A549 (cell line): Measurements from ENCODE around the gene RPL5. TPM values are rescaled to one million over a fixed set of nuclear protein-coding genes. Genes with fewer than 3 reads are reported as not detected.

ENCODE experiments used
- ATAC-seq, 2 experiments: fragments of 200-7000 bp in 1 of 2; fragments of >200 bp in 1 of 2; cut with Nextera tagmentation in 1 of 2; cut with Tn5 transposase in 1 of 2; 3 replicates each; pipeline versions ENCODE4 v1.8.0 to v1.9.1; 2018 to 2020; ENCODE audit warnings: mild to moderate bottlenecking in 1 of 2, moderate library complexity in 1 of 2
- CTCF ChIA-PET: fragments of 300-600 bp; sonication (Branson Sonifier 250); formaldehyde crosslinking; extraction: SDS; loops from one replicate; lab custom pipeline; 2021; ENCODE audit warnings: antibody characterized with exemption, inconsistent platforms; lab: Yijun Ruan, JAX
- POLR2A ChIA-PET: fragments of 350-600 bp; formaldehyde crosslinking; extraction: SDS; loops from one replicate; lab custom pipeline; 2021; ENCODE audit warnings: antibody characterized with exemption, inconsistent platforms; lab: Yijun Ruan, JAX
- DNase-seq, 2 experiments: peaks; one replicate each; pipeline versions ENCODE4 v3.0.0 to v3.0.0-alpha.2; 2011 to 2016; ENCODE audit warnings: low read depth in 1 of 2, low spot score in 1 of 2
- FAIRE-seq: peaks from 2 replicates; lab custom pipeline; 2011; peaks lifted over from hg19 to GRCh38; lab: Jason Lieb, UNC
- H3K27ac ChIP-seq, 2 experiments: fragments of >200 bp; sonication (Bioruptor Twin); formaldehyde crosslinking; 3 replicates each; pipeline ENCODE4 v1.5.1; 2016 to 2017
- H3K4me1 ChIP-seq: fragments of >200 bp; sonication (Bioruptor Twin); formaldehyde crosslinking; 3 replicates; pipeline ENCODE4 v1.6.1; 2016
- H3K4me2 ChIP-seq: fragments of >200 bp; sonication (Bioruptor Twin); formaldehyde crosslinking; 3 replicates; pipeline ENCODE4 v1.6.1; 2016
- H3K4me3 ChIP-seq: fragments of >200 bp; sonication (Bioruptor Twin); formaldehyde crosslinking; 3 replicates; pipeline ENCODE4 v1.5.1; 2016
- H3K9me3 ChIP-seq: fragments of >200 bp; sonication (Bioruptor Twin); formaldehyde crosslinking; 3 replicates; pipeline ENCODE4 v1.6.1; 2016
- HDAC2 ChIP-seq: fragments of 200-600 bp; sonication (generic); IDR thresholded peaks from 2 replicates; pipeline ENCODE4 v1.6.1; 2016
- HEYL ChIP-seq: fragments of 250-450 bp; sonication (Bioruptor Pico); IDR thresholded peaks from 2 replicates; pipeline ENCODE4 v1.8.0; 2021; ENCODE audit warnings: mild to moderate bottlenecking, moderate library complexity
- HOXB13 ChIP-seq: fragments of 250-450 bp; sonication (Bioruptor Pico); IDR thresholded peaks from 2 replicates; pipeline ENCODE4 v1.5.0; 2020; ENCODE audit warnings: low read depth, mild to moderate bottlenecking, moderate library complexity
- HOXB5 ChIP-seq: fragments of 250-450 bp; sonication (Bioruptor Pico); IDR thresholded peaks from 2 replicates; pipeline ENCODE4 v1.5.0; 2020; ENCODE audit warnings: mild to moderate bottlenecking, moderate library complexity
- JUN ChIP-seq, 2 experiments: fragments of >200 bp; sonication (Bioruptor Twin); formaldehyde crosslinking; IDR thresholded peaks; 2 replicates in 1 of 2; 3 replicates in 1 of 2; pipeline ENCODE4 v1.6.1; 2016 to 2017
- JUNB ChIP-seq: fragments of >200 bp; sonication (Bioruptor Twin); formaldehyde crosslinking; IDR thresholded peaks from 2 replicates; pipeline ENCODE4 v1.6.1; 2016
- KDM5A ChIP-seq: fragments of 200-600 bp; sonication (generic); IDR thresholded peaks from 2 replicates; pipeline ENCODE4 v1.6.1; 2016; ENCODE audit warnings: antibody characterized with exemption, mild to moderate bottlenecking
- MAZ ChIP-seq: fragments of 150-350 bp; IDR thresholded peaks from 2 replicates; pipeline ENCODE4 v1.6.1; 2014; ENCODE audit warnings: antibody characterized with exemption, low read depth, low read length, borderline replicate concordance
- MYC ChIP-seq: IDR thresholded peaks from 2 replicates; pipeline ENCODE4 v1.6.1; 2012; ENCODE audit warnings: mild to moderate bottlenecking, inconsistent platforms, low read length, improper control_type of control experiment, borderline replicate concordance
- NPAS2 ChIP-seq: fragments of 250-450 bp; sonication (Bioruptor Pico); IDR thresholded peaks from 2 replicates; pipeline ENCODE4 v1.8.0; 2022; ENCODE audit warnings: mild to moderate bottlenecking, moderate library complexity, borderline replicate concordance
- PBX3 ChIP-seq: IDR thresholded peaks from 2 replicates; pipeline ENCODE4 v1.6.1; 2012
- PHF8 ChIP-seq: fragments of 200-600 bp; sonication (generic); IDR thresholded peaks from 2 replicates; pipeline ENCODE4 v1.6.1; 2016; ENCODE audit warnings: low read depth, mild to moderate bottlenecking, antibody characterized with exemption, moderate library complexity, borderline replicate concordance
- POLR2A ChIP-seq: IDR thresholded peaks from 2 replicates; pipeline ENCODE4 v1.6.1; 2012; ENCODE audit warnings: mild to moderate bottlenecking, low read length
- RARB ChIP-seq: fragments of 250-450 bp; sonication (Bioruptor Pico); IDR thresholded peaks from 2 replicates; pipeline ENCODE4 v1.8.0; 2021; ENCODE audit warnings: mild to moderate bottlenecking, moderate library complexity
- RCOR1 ChIP-seq: fragments of 150-350 bp; IDR thresholded peaks from 2 replicates; pipeline ENCODE4 v1.6.1; 2014; ENCODE audit warnings: antibody characterized with exemption, low read length, low read depth
- TFCP2L1 ChIP-seq: fragments of 250-450 bp; sonication (Bioruptor Pico); IDR thresholded peaks from 2 replicates; pipeline ENCODE4 v1.5.0; 2021; ENCODE audit warnings: mild to moderate bottlenecking
- TP53 ChIP-seq: fragments of 250-450 bp; sonication (Bioruptor Pico); IDR thresholded peaks from 2 replicates; pipeline ENCODE4 v1.5.0; 2021; ENCODE audit warnings: mild to moderate bottlenecking, moderate library complexity
- ZSCAN20 ChIP-seq: fragments of 250-450 bp; sonication (Bioruptor Pico); IDR thresholded peaks from 2 replicates; pipeline ENCODE4 v1.8.0; 2022; ENCODE audit warnings: mild to moderate bottlenecking, moderate library complexity
- WGBS: methylation state at CpG from one replicate; pipeline ENCODE4 v1.1.6; 2017; ENCODE audit errors: missing lambda C conversion rate; 5-methylcytosine and 5-hydroxymethylcytosine counted together
- polyA plus RNA-seq, 4 experiments: library from polyadenylated mRNA; depleted of rRNA in 3 of 4; stranded (reverse); fragments of >200 nt; fragmentation: RNase III in 1 of 4; extraction: RNeasy Plus Mini Kit Qiagen cat#74134 plus additional on column Dnase treatment in 1 of 4; gene quantifications; 2 replicates in 3 of 4; 3 replicates in 1 of 4; pipeline ENCODE4 v1.2.3, GENCODE V29; 2011 to 2017
- TF ChIP-seq, protein P1 (sequence below): IDR thresholded peaks from 2 replicates; pipeline ENCODE4 v1.6.1; 2012
- TF ChIP-seq, protein P2 (sequence below): fragments of 250-450 bp; sonication (Bioruptor Pico); IDR thresholded peaks from 2 replicates; pipeline ENCODE4 v1.5.0; 2020; ENCODE audit warnings: low read depth, mild to moderate bottlenecking, moderate library complexity
- TF ChIP-seq, protein P3 (sequence below): IDR thresholded peaks from 2 replicates; pipeline ENCODE4 v1.6.1; 2012; ENCODE audit warnings: low read depth, borderline replicate concordance
- TF ChIP-seq, protein P4 (sequence below): fragments of 450-650 bp; IDR thresholded peaks from 2 replicates; pipeline ENCODE4 v1.6.1; 2014; ENCODE audit warnings: antibody characterized with exemption

Gene RPL5
- polyA plus RNA-seq, 2 of the 4 experiments (the other 2 are of a cell fraction) = 1,222 to 2,015 TPM

- POLR2A ChIA-PET = interaction anchor here (0.7 to 2.7 kb wide), 4 partner anchors 20 to 48 kb away, joined by 4 to 11 read pairs (median 6); partner anchors contain the start of gene RPL5
- Histone ChIP-seq H3K4me2 (peak overlapping the region; percentile 95), H3K27ac (peak overlapping the region; percentile 94), H3K4me3 (peak overlapping the region; percentile 95)
- no peak for FAIRE-seq
- CTCF ChIA-PET = interaction anchor here (0.6 to 2.4 kb wide), 4 partner anchors 27 to 81 kb away, joined by 3 to 5 read pairs (median 3); partner anchors contain the start of gene RPL5
- peak; percentile 20 to 25 for DNase-seq
- ATAC-seq = peak in 1 of 2 experiments; percentile 23; a peak in 3 of 6 replicates
- TF ChIP-seq TFCP2L1 (CRISPR knock-in tag) (no peak), HEYL (CRISPR knock-in tag) (no peak), PBX3 (no peak), KDM5A (no peak), RARB (CRISPR knock-in tag) (no peak), PHF8 (no peak), ZSCAN20 (CRISPR knock-in tag) (no peak), NPAS2 (no peak), MAZ (no peak), JUNB (no peak)
- TF ChIP-seq, protein P1, sequence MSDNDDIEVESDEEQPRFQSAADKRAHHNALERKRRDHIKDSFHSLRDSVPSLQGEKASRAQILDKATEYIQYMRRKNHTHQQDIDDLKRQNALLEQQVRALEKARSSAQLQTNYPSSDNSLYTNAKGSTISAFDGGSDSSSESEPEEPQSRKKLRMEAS = no peak
- TF ChIP-seq, all 56 proteins: peak for 0
- Histone ChIP-seq H3K4me1 (0 out of 3 replicates have a peak, but pooled peaks cover 3% of the 10 kb centered on the region), H3K9me3 (no peaks in the 10 kb centered on the region)
- 25% methylated on average over 5 of the region's 25 CpGs for WGBS
These were observed 47.7 kb upstream of the RPL5 start for GRCh38 chr1:92784021-92784638.

- WGBS = 0% methylated on average over 7 of the region's 94 CpGs
- ATAC-seq (peak; percentile 97 to 99), DNase-seq (peak; percentile 77 to 94), FAIRE-seq (no peak)
- H3K9me3 ChIP-seq = no peaks in the 10 kb centered on the region
- POLR2A ChIA-PET = interaction anchor here (0.7 to 2.7 kb wide), 7 partner anchors 9 to 49 kb away, joined by 3 to 11 read pairs (median 4); partner anchors contain the start of gene RPL5
- peak within 1 kb of the TSS; percentile 95 for H3K4me2 ChIP-seq
- CTCF ChIA-PET = interaction anchor here (1.0 to 2.4 kb wide), 3 partner anchors 26 to 47 kb away, joined by 3 to 5 read pairs (median 3); partner anchors contain the start of gene RPL5
- 0 out of 3 replicates have a peak, but pooled peaks cover 3% of the 10 kb centered on the region for H3K4me1 ChIP-seq
- peak within 1 kb of the TSS; percentile 94 for H3K27ac ChIP-seq
- TF ChIP-seq POLR2A (peak; percentile 77), JUN (IDR thresholded peaks at IDR 0.05) (peak in 1 of 2 experiments; percentile 35; a peak in 1 of 5 replicates), HOXB13 (peak; percentile 76; the same call in 1 of the 2 replicates), HEYL (CRISPR knock-in tag) (peak; percentile 72; the same call in 1 of the 2 replicates), HDAC2 (peak; percentile 44; the same call in 1 of the 2 replicates), PHF8 (peak; percentile 41; the same call in 1 of the 2 replicates), TP53 (CRISPR knock-in tag) (0 out of 2 replicates have a peak, but pooled peaks have one; percentile 66), HOXB5 (CRISPR knock-in tag) (peak; percentile 78; the same call in 1 of the 2 replicates), RCOR1 (no peak), MYC (peak; percentile 73; the same call in 1 of the 2 replicates), RARB (CRISPR knock-in tag) (no peak)
- TF ChIP-seq, protein P2, sequence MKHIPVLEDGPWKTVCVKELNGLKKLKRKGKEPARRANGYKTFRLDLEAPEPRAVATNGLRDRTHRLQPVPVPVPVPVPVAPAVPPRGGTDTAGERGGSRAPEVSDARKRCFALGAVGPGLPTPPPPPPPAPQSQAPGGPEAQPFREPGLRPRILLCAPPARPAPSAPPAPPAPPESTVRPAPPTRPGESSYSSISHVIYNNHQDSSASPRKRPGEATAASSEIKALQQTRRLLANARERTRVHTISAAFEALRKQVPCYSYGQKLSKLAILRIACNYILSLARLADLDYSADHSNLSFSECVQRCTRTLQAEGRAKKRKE (CRISPR knock-in tag) = peak; percentile 76; the same call in 1 of the 2 replicates
- TF ChIP-seq, protein P1 = peak; percentile 97
- TF ChIP-seq, protein P3, sequence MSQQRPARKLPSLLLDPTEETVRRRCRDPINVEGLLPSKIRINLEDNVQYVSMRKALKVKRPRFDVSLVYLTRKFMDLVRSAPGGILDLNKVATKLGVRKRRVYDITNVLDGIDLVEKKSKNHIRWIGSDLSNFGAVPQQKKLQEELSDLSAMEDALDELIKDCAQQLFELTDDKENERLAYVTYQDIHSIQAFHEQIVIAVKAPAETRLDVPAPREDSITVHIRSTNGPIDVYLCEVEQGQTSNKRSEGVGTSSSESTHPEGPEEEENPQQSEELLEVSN = peak; percentile 95
- TF ChIP-seq, protein P4, sequence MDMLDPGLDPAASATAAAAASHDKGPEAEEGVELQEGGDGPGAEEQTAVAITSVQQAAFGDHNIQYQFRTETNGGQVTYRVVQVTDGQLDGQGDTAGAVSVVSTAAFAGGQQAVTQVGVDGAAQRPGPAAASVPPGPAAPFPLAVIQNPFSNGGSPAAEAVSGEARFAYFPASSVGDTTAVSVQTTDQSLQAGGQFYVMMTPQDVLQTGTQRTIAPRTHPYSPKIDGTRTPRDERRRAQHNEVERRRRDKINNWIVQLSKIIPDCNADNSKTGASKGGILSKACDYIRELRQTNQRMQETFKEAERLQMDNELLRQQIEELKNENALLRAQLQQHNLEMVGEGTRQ = no peak
- H3K4me3 ChIP-seq = peak within 1 kb of the TSS; percentile 95
These were observed 47.0 kb upstream of the RPL5 start, which contains the start of gene EVI5 for GRCh38 chr1:92784639-92785500. EVI5 (minus strand) TSS chr1:92785108; CDS start chr1:92736546, 48,562 bp downstream.
